Neuronal stem cell (in vitro differentiated cells): ENCODE data around the gene CLIC1.

Experiments used
- DNase-seq: peaks from one replicate; pipeline ENCODE4 v3.0.0-alpha.2; 2013; ENCODE audit warnings: low spot score
- H2AFZ ChIP-seq: one replicate; pipeline ENCODE4 v1.6.1; 2013; ENCODE audit warnings: mild to moderate bottlenecking, low read length, inconsistent platforms
- H2AK5ac ChIP-seq: 2 replicates; pipeline ENCODE4 v1.6.1; 2013; ENCODE audit warnings: low read depth, mild to moderate bottlenecking, inconsistent platforms, low read length, moderate library complexity, mixed read lengths
- H2BK120ac ChIP-seq: 2 replicates; pipeline ENCODE4 v1.6.1; 2013; ENCODE audit warnings: low read depth, mild to moderate bottlenecking, inconsistent platforms, low read length, moderate library complexity, mixed read lengths
- H2BK12ac ChIP-seq: one replicate; pipeline ENCODE4 v1.6.1; 2013; ENCODE audit warnings: low read length, inconsistent platforms
- H2BK15ac ChIP-seq: 2 replicates; pipeline ENCODE4 v1.6.1; 2013; ENCODE audit warnings: mild to moderate bottlenecking, low read length, inconsistent platforms, mixed read lengths
- H2BK5ac ChIP-seq: one replicate; pipeline ENCODE4 v1.6.1; 2013; ENCODE audit warnings: inconsistent platforms, mild to moderate bottlenecking, low read length, moderate library complexity
- H3K14ac ChIP-seq: one replicate; pipeline ENCODE4 v1.6.1; 2013; ENCODE audit warnings: low read length, inconsistent platforms
- H3K18ac ChIP-seq: 2 replicates; pipeline ENCODE4 v1.6.1; 2013; ENCODE audit warnings: low read length, inconsistent platforms
- H3K23ac ChIP-seq: 2 replicates; pipeline ENCODE4 v1.6.1; 2013; ENCODE audit warnings: low read depth, mild to moderate bottlenecking, mixed read lengths, low read length, inconsistent platforms; ENCODE audit not compliant: poor library complexity
- H3K27ac ChIP-seq: replicated peaks from 3 replicates; pipeline ENCODE4 v1.5.1; 2013; ENCODE audit warnings: low read length, inconsistent platforms
- H3K27me3 ChIP-seq, 3 experiments: 2 replicates each; pipeline ENCODE4 v1.6.1; 2013; ENCODE audit warnings: low read length in 3 of 3, mild to moderate bottlenecking in 2 of 3, inconsistent platforms in 1 of 3, low read depth in 1 of 3, mixed read lengths in 1 of 3, moderate library complexity in 1 of 3; ENCODE audit not compliant: control insufficient read depth in 3 of 3, insufficient read depth in 3 of 3
- H3K36me3 ChIP-seq, 2 donors: replicated peaks in 1 of 2; 2 replicates each; pipeline ENCODE4 v1.6.1; 2013; ENCODE audit warnings: low read length in 2 of 2; ENCODE audit not compliant: control insufficient read depth in 2 of 2, insufficient read depth in 2 of 2
- H3K4ac ChIP-seq: 2 replicates; pipeline ENCODE4 v1.6.1; 2013; ENCODE audit warnings: inconsistent platforms, mild to moderate bottlenecking, low read length, moderate library complexity
- H3K4me1 ChIP-seq, 2 donors: 1 replicate in 1 of 2; 2 replicates in 1 of 2; pipeline ENCODE4 v1.6.1; 2013; ENCODE audit warnings: low read length in 2 of 2, low read depth in 1 of 2; ENCODE audit not compliant: control insufficient read depth in 2 of 2, insufficient read depth in 1 of 2
- H3K4me2 ChIP-seq: one replicate; pipeline ENCODE4 v1.6.1; 2013; ENCODE audit warnings: mild to moderate bottlenecking, low read length, inconsistent platforms; ENCODE audit not compliant: insufficient read depth, poor library complexity, severe bottlenecking
- H3K4me3 ChIP-seq, 2 donors: 2 replicates each; pipeline ENCODE4 v1.5.1; 2013; ENCODE audit warnings: low read length in 2 of 2, mild to moderate bottlenecking in 2 of 2, inconsistent platforms in 1 of 2, moderate library complexity in 1 of 2
- H3K79me1 ChIP-seq: one replicate; pipeline ENCODE4 v1.6.1; 2013; ENCODE audit warnings: low read depth, mild to moderate bottlenecking, inconsistent platforms, low read length, moderate library complexity
- H3K9ac ChIP-seq: one replicate; pipeline ENCODE4 v1.6.1; 2013; ENCODE audit warnings: mild to moderate bottlenecking, low read depth, low read length, inconsistent platforms; ENCODE audit not compliant: poor library complexity
- H3K9me3 ChIP-seq, 2 donors: replicated peaks in 1 of 2; 2 replicates each; pipeline versions ENCODE3 to v1.6.1; 2013; ENCODE audit warnings: low read length in 2 of 2, mild to moderate bottlenecking in 2 of 2, inconsistent platforms in 1 of 2, low read depth in 1 of 2, mixed read lengths in 1 of 2, moderate library complexity in 1 of 2; ENCODE audit not compliant: control insufficient read depth in 2 of 2, insufficient read depth in 1 of 2
- H4K8ac ChIP-seq: one replicate; pipeline ENCODE4 v1.6.1; 2013; ENCODE audit warnings: low read depth, mild to moderate bottlenecking, inconsistent platforms, low read length, moderate library complexity
- H4K91ac ChIP-seq: one replicate; pipeline ENCODE4 v1.6.1; 2013; ENCODE audit warnings: low read length, low read depth, mild to moderate bottlenecking, inconsistent platforms; ENCODE audit not compliant: poor library complexity
- WGBS, 2 donors: extraction: QIAGEN DNeasy Blood & Tissue Kit; methylation state at CpG; one replicate each; pipeline ENCODE4 v1.1.7; 2013; ENCODE audit warnings: missing lambda C conversion rate in 2 of 2, mixed read lengths in 1 of 2; ENCODE audit not compliant: insufficient read length in 2 of 2, insufficient replicate concordance in 1 of 2; ENCODE audit errors: extremely low coverage in 2 of 2; 5-methylcytosine and 5-hydroxymethylcytosine counted together

The CLIC1 gene

GRCh38 chr6:31740397-31741223 lies 4.3 kb upstream of the CLIC1 start:
- Histone ChIP-seq H3K23ac (peak overlapping the region; percentile 94), H3K27me3 (no peaks in the 10 kb centered on the region), H2BK12ac (peak overlapping the region; percentile 14), H3K9ac (peak overlapping the region; percentile 84), H2BK15ac (peak overlapping the region; percentile 74), H2BK5ac (peak overlapping the region; percentile 94), H2AK5ac (peak overlapping the region; percentile 99), H3K4me2 (peak overlapping the region; percentile 83), H3K4me1 (peaks cover 25 to 30% of the 10 kb centered on the region in 2 donors), H3K4ac (peak overlapping the region; percentile 80), H4K91ac (peak overlapping the region; percentile 92), H3K9me3 (no peaks in the 10 kb centered on the region), H3K4me3 (peak overlapping the region; percentile 71 to 85), H3K18ac (peak overlapping the region; percentile 95), H4K8ac (peak overlapping the region; percentile 84), H3K14ac (peak overlapping the region; percentile 89), H3K27ac (peak overlapping the region; percentile 80), H3K79me1 (peaks cover 3% of the 10 kb centered on the region), H3K36me3 (peaks cover 7 to 47% of the 10 kb centered on the region in 2 donors), H2BK120ac (peak overlapping the region; percentile 47), H2AFZ (peak overlapping the region; percentile 33)
- WGBS, 2 donors: no CpG with 5 or more reads among the region's 29 CpGs
- no peak for DNase-seq

GRCh38 chr6:31739639-31740396 lies 3.5 kb upstream of the CLIC1 start, which contains the start of gene MSH5:
TSS of gene MSH5 (plus strand) at chr6:31740005. CDS start at chr6:31740467, 462 bp downstream.
- Histone ChIP-seq H3K79me1 (peaks cover 3% of the 10 kb centered on the region), H2BK120ac (peak within 1 kb of the TSS; percentile 47), H2BK5ac (peak within 1 kb of the TSS; percentile 94), H4K8ac (peak within 1 kb of the TSS; percentile 84), H3K4me3 (peak within 1 kb of the TSS; percentile 71 to 85), H2BK15ac (peak within 1 kb of the TSS; percentile 74), H3K27me3 (no peaks in the 10 kb centered on the region), H2AK5ac (peak within 1 kb of the TSS; percentile 99), H2BK12ac (peak within 1 kb of the TSS; percentile 14), H3K4ac (peak within 1 kb of the TSS; percentile 80), H3K9me3 (no peaks in the 10 kb centered on the region), H3K23ac (peak within 1 kb of the TSS; percentile 94), H3K18ac (peak within 1 kb of the TSS; percentile 95), H4K91ac (peak within 1 kb of the TSS; percentile 92), H3K14ac (peak within 1 kb of the TSS; percentile 89), H3K27ac (peak within 1 kb of the TSS; percentile 88), H2AFZ (peak within 1 kb of the TSS; percentile 33), H3K9ac (peak within 1 kb of the TSS; percentile 84), H3K4me2 (peak within 1 kb of the TSS; percentile 83), H3K4me1 (peaks cover 26 to 28% of the 10 kb centered on the region in 2 donors), H3K36me3 (peaks cover 7 to 44% of the 10 kb centered on the region in 2 donors)
- no CpG with 5 or more reads among the region's 58 CpGs for WGBS, 2 donors
- peak; percentile 99 for DNase-seq

- H3K27me3 ChIP-seq: no peaks in the 10 kb centered on the region
- H2BK5ac ChIP-seq: peak overlapping the region; percentile 69
- no peak overlapping the region for H2BK12ac ChIP-seq
- peak overlapping the region; percentile 58 for H4K8ac ChIP-seq
- peaks cover 30 to 36% of the 10 kb centered on the region in 2 donors for H3K4me1 ChIP-seq
- H2BK120ac ChIP-seq: peak overlapping the region; percentile 63
- H2AK5ac ChIP-seq: peak overlapping the region; percentile 76
- H3K9ac ChIP-seq: no peak overlapping the region
- H2BK15ac ChIP-seq: peak overlapping the region; percentile 70
- DNase-seq: peak; percentile 27
- H3K23ac ChIP-seq: no peak overlapping the region
- peak overlapping the region; percentile 88 for H3K27ac ChIP-seq
- no CpG with 5 or more reads among the region's 6 CpGs for WGBS, 2 donors
- no peak overlapping the region for H2AFZ ChIP-seq
- peak overlapping the region; percentile 12 for H3K4me2 ChIP-seq
- peaks cover 17 to 44% of the 10 kb centered on the region in 2 donors for H3K36me3 ChIP-seq
- H3K9me3 ChIP-seq: no peaks in the 10 kb centered on the region
- no peak overlapping the region for H3K14ac ChIP-seq
- H3K79me1 ChIP-seq: peaks cover 10% of the 10 kb centered on the region
- H3K4ac ChIP-seq: peak overlapping the region; percentile 43
- no peak overlapping the region for H4K91ac ChIP-seq
- H3K18ac ChIP-seq: peak overlapping the region; percentile 67
- peak overlapping the region in 1 of 2 donors; percentile 67 for H3K4me3 ChIP-seq
These were observed 2.0 kb upstream of the CLIC1 start for GRCh38 chr6:31737991-31738979.
